A549 (cell line): ENCODE data around the gene MPP4. TPM values are rescaled to one million over a fixed set of nuclear protein-coding genes. Genes with fewer than 3 reads are reported as not detected.

ENCODE experiments used
- ATAC-seq, 2 experiments: fragments of 200-7000 bp in 1 of 2; fragments of >200 bp in 1 of 2; cut with Nextera tagmentation in 1 of 2; cut with Tn5 transposase in 1 of 2; 3 replicates each; pipeline versions ENCODE4 v1.8.0 to v1.9.1; 2018 to 2020; ENCODE audit warnings: mild to moderate bottlenecking in 1 of 2, moderate library complexity in 1 of 2
- CTCF ChIA-PET: fragments of 300-600 bp; sonication (Branson Sonifier 250); formaldehyde crosslinking; extraction: SDS; loops from one replicate; lab custom pipeline; 2021; ENCODE audit warnings: antibody characterized with exemption, inconsistent platforms; lab: Yijun Ruan, JAX
- POLR2A ChIA-PET: fragments of 350-600 bp; formaldehyde crosslinking; extraction: SDS; loops from one replicate; lab custom pipeline; 2021; ENCODE audit warnings: antibody characterized with exemption, inconsistent platforms; lab: Yijun Ruan, JAX
- DNase-seq, 2 experiments: peaks; one replicate each; pipeline versions ENCODE4 v3.0.0 to v3.0.0-alpha.2; 2011 to 2016; ENCODE audit warnings: low read depth in 1 of 2, low spot score in 1 of 2
- FAIRE-seq: peaks from 2 replicates; lab custom pipeline; 2011; peaks lifted over from hg19 to GRCh38; lab: Jason Lieb, UNC
- H3K27ac ChIP-seq, 2 experiments: fragments of >200 bp; sonication (Bioruptor Twin); formaldehyde crosslinking; 3 replicates each; pipeline ENCODE4 v1.5.1; 2016 to 2017
- H3K4me1 ChIP-seq: fragments of >200 bp; sonication (Bioruptor Twin); formaldehyde crosslinking; 3 replicates; pipeline ENCODE4 v1.6.1; 2016
- H3K4me2 ChIP-seq: fragments of >200 bp; sonication (Bioruptor Twin); formaldehyde crosslinking; 3 replicates; pipeline ENCODE4 v1.6.1; 2016
- H3K4me3 ChIP-seq: fragments of >200 bp; sonication (Bioruptor Twin); formaldehyde crosslinking; 3 replicates; pipeline ENCODE4 v1.5.1; 2016
- H3K9me3 ChIP-seq: fragments of >200 bp; sonication (Bioruptor Twin); formaldehyde crosslinking; 3 replicates; pipeline ENCODE4 v1.6.1; 2016
- ATOH8 ChIP-seq: fragments of 250-450 bp; sonication (Bioruptor Pico); IDR thresholded peaks from 2 replicates; pipeline ENCODE4 v1.5.0; 2020; ENCODE audit warnings: low read depth, mild to moderate bottlenecking, moderate library complexity
- CBX2 ChIP-seq: fragments of 200-600 bp; sonication (generic); IDR thresholded peaks from 2 replicates; pipeline ENCODE4 v1.6.1; 2016; ENCODE audit warnings: low read depth, mild to moderate bottlenecking, borderline replicate concordance
- CBX8 ChIP-seq: fragments of 200-600 bp; sonication (generic); IDR thresholded peaks from 2 replicates; pipeline ENCODE4 v1.6.1; 2016
- CHD4 ChIP-seq: fragments of 200-600 bp; sonication (generic); IDR thresholded peaks from 2 replicates; pipeline ENCODE4 v1.6.1; 2016; ENCODE audit warnings: antibody characterized with exemption, mild to moderate bottlenecking, borderline replicate concordance
- ELK1 ChIP-seq: fragments of 150-350 bp; IDR thresholded peaks from 2 replicates; pipeline ENCODE4 v1.6.1; 2014; ENCODE audit warnings: low read depth, mild to moderate bottlenecking, low read length
- EP300 ChIP-seq, 2 experiments: fragments of >200 bp; sonication (Bioruptor Twin); formaldehyde crosslinking; IDR thresholded peaks; 2 replicates in 1 of 2; 3 replicates in 1 of 2; pipeline ENCODE4 v1.6.1; 2016 to 2017
- FOSB ChIP-seq: fragments of 250-450 bp; sonication (Bioruptor Pico); IDR thresholded peaks from 2 replicates; pipeline ENCODE4 v1.5.0; 2020; ENCODE audit warnings: mild to moderate bottlenecking, moderate library complexity
- FOXS1 ChIP-seq: fragments of 250-450 bp; sonication (Bioruptor Pico); IDR thresholded peaks from 2 replicates; pipeline ENCODE4 v1.5.0; 2020; ENCODE audit warnings: mild to moderate bottlenecking, moderate library complexity
- HOXB5 ChIP-seq: fragments of 250-450 bp; sonication (Bioruptor Pico); IDR thresholded peaks from 2 replicates; pipeline ENCODE4 v1.5.0; 2020; ENCODE audit warnings: mild to moderate bottlenecking, moderate library complexity
- JUNB ChIP-seq: fragments of >200 bp; sonication (Bioruptor Twin); formaldehyde crosslinking; IDR thresholded peaks from 2 replicates; pipeline ENCODE4 v1.6.1; 2016
- KDM1A ChIP-seq: fragments of 200-600 bp; sonication (generic); IDR thresholded peaks from 2 replicates; pipeline ENCODE4 v1.6.1; 2016; ENCODE audit warnings: low read depth, mild to moderate bottlenecking
- MAFK ChIP-seq: fragments of 450-650 bp; IDR thresholded peaks from 2 replicates; pipeline ENCODE4 v1.6.1; 2014; ENCODE audit not compliant: partially characterized antibody
- MAZ ChIP-seq: fragments of 150-350 bp; IDR thresholded peaks from 2 replicates; pipeline ENCODE4 v1.6.1; 2014; ENCODE audit warnings: antibody characterized with exemption, low read depth, low read length, borderline replicate concordance
- PBX3 ChIP-seq: IDR thresholded peaks from 2 replicates; pipeline ENCODE4 v1.6.1; 2012
- PHF8 ChIP-seq: fragments of 200-600 bp; sonication (generic); IDR thresholded peaks from 2 replicates; pipeline ENCODE4 v1.6.1; 2016; ENCODE audit warnings: low read depth, mild to moderate bottlenecking, antibody characterized with exemption, moderate library complexity, borderline replicate concordance
- POLR2A ChIP-seq: IDR thresholded peaks from 2 replicates; pipeline ENCODE4 v1.6.1; 2012; ENCODE audit warnings: mild to moderate bottlenecking, low read length
- REST ChIP-seq: fragments of 200-600 bp; sonication (generic); IDR thresholded peaks from 2 replicates; pipeline ENCODE4 v1.6.1; 2016; ENCODE audit warnings: antibody characterized with exemption, mild to moderate bottlenecking, moderate library complexity
- SREBF2 ChIP-seq: fragments of 450-650 bp; IDR thresholded peaks from 2 replicates; pipeline ENCODE4 v1.6.1; 2014; ENCODE audit warnings: mild to moderate bottlenecking, moderate library complexity
- TFCP2L1 ChIP-seq: fragments of 250-450 bp; sonication (Bioruptor Pico); IDR thresholded peaks from 2 replicates; pipeline ENCODE4 v1.5.0; 2021; ENCODE audit warnings: mild to moderate bottlenecking
- ZC3H11A ChIP-seq: fragments of 450-650 bp; IDR thresholded peaks from 2 replicates; pipeline ENCODE4 v1.6.1; 2014; ENCODE audit warnings: antibody characterized with exemption, mild to moderate bottlenecking
- WGBS: methylation state at CpG from one replicate; pipeline ENCODE4 v1.1.6; 2017; ENCODE audit errors: missing lambda C conversion rate; 5-methylcytosine and 5-hydroxymethylcytosine counted together
- polyA plus RNA-seq, 4 experiments: library from polyadenylated mRNA; depleted of rRNA in 3 of 4; stranded (reverse); fragments of >200 nt; fragmentation: RNase III in 1 of 4; extraction: RNeasy Plus Mini Kit Qiagen cat#74134 plus additional on column Dnase treatment in 1 of 4; gene quantifications; 2 replicates in 3 of 4; 3 replicates in 1 of 4; pipeline ENCODE4 v1.2.3, GENCODE V29; 2011 to 2017

MPP4 gene
- polyA plus RNA-seq, 2 of the 4 experiments (the other 2 are of a cell fraction) = 0.06 to 0.19 TPM

- TF ChIP-seq MAZ (no peak), CBX2 (no peak), SREBF2 (no peak), CBX8 (no peak), REST (no peak), TFCP2L1 (CRISPR knock-in tag) (no peak), MAFK (no peak)
Observed at GRCh38 chr2:201630577-201630976, 67.9 kb downstream of the MPP4 start (continued).

GRCh38 chr2:201628545-201628944 lies 69.9 kb downstream of the MPP4 start:
- ATAC-seq (no peak), DNase-seq (no peak), FAIRE-seq (no peak)
- no peak overlapping the region for H3K4me2 ChIP-seq
- no peaks in the 10 kb centered on the region for H3K4me1 ChIP-seq
- CTCF ChIA-PET = no interaction called here
- no peak overlapping the region for H3K27ac ChIP-seq
- no peaks in the 10 kb centered on the region for H3K9me3 ChIP-seq
- 84% methylated on average over 2 of the region's 2 CpGs for WGBS
- TF ChIP-seq HOXB5 (CRISPR knock-in tag) (no peak), PHF8 (no peak), CHD4 (no peak), ATOH8 (CRISPR knock-in tag) (no peak), POLR2A (no peak), ELK1 (no peak), JUNB (no peak), ZC3H11A (no peak), CBX8 (no peak), FOXS1 (CRISPR knock-in tag) (no peak), PBX3 (no peak), FOSB (CRISPR knock-in tag) (no peak), KDM1A (no peak)
- POLR2A ChIA-PET = no interaction called here
- no peak overlapping the region for H3K4me3 ChIP-seq

- WGBS = 85% methylated on average over 5 of the region's 5 CpGs
Observed at GRCh38 chr2:201622306-201622970, 76.0 kb downstream of the MPP4 start.

More at GRCh38 chr2:201622306-201622970, 76.0 kb downstream of the MPP4 start:
- ATAC-seq = no peak
- CTCF ChIA-PET = interaction anchor here (1.2 kb wide), 1 partner anchor 10 kb away, joined by 3 read pairs; no protein-coding TSS in a partner anchor
- no peak for FAIRE-seq
- TF ChIP-seq CBX2 = no peak
- no peak for TF ChIP-seq EP300 (IDR thresholded peaks at IDR 0.05)
- TF ChIP-seq HOXB5 (CRISPR knock-in tag) = no peak
- TF ChIP-seq, all 56 proteins: peak for 0
- DNase-seq = no peak
- H3K4me2 ChIP-seq = no peak overlapping the region
- POLR2A ChIA-PET = no interaction called here
- H3K27ac ChIP-seq = no peak overlapping the region
- H3K4me3 ChIP-seq = no peak overlapping the region
- no peaks in the 10 kb centered on the region for H3K4me1 ChIP-seq
- no peaks in the 10 kb centered on the region for H3K9me3 ChIP-seq
